Smooth muscle cell (in vitro differentiated cells): Measurements from ENCODE around the gene SEPTIN1. TPM values are rescaled to one million over a fixed set of nuclear protein-coding genes. Genes with fewer than 3 reads are reported as not detected.

Source experiments
- DNase-seq: peaks from one replicate; lab custom pipeline; 2025; ENCODE audit not compliant: unreplicated experiment; lab: John Stamatoyannopoulos, UW
- H2AFZ ChIP-seq: fragments of 200-600 bp; sonication (generic); 2 replicates; pipeline ENCODE4 v1.6.0; 2016; ENCODE audit warnings: antibody characterized with exemption, low read depth, mild to moderate bottlenecking
- H3F3A ChIP-seq: fragments of 200-600 bp; sonication (generic); 2 replicates; pipeline ENCODE4 v1.6.0; 2017; ENCODE audit warnings: antibody characterized with exemption, low read depth
- H3K27ac ChIP-seq: fragments of 200-600 bp; sonication (generic); 2 replicates; pipeline ENCODE4 v1.5.1; 2016; ENCODE audit warnings: low read depth, mild to moderate bottlenecking
- H3K27me3 ChIP-seq: fragments of 200-600 bp; sonication (generic); 2 replicates; pipeline ENCODE4 v1.6.1; 2016; ENCODE audit warnings: low read depth, mild to moderate bottlenecking
- H3K36me3 ChIP-seq: fragments of 200-600 bp; sonication (generic); 2 replicates; pipeline ENCODE4 v1.5.1; 2016; ENCODE audit warnings: low read depth
- H3K4me1 ChIP-seq: fragments of 200-600 bp; sonication (generic); 2 replicates; pipeline ENCODE4 v1.5.1; 2016; ENCODE audit warnings: low read depth
- H3K4me2 ChIP-seq: fragments of 200-600 bp; sonication (generic); 2 replicates; pipeline ENCODE4 v1.6.0; 2016; ENCODE audit warnings: mild to moderate bottlenecking
- H3K4me3 ChIP-seq: fragments of 200-600 bp; sonication (generic); 2 replicates; pipeline ENCODE4 v1.5.1; 2016; ENCODE audit warnings: mild to moderate bottlenecking
- H3K79me2 ChIP-seq: fragments of 200-600 bp; sonication (generic); 2 replicates; pipeline ENCODE4 v1.6.0; 2016; ENCODE audit warnings: low read depth, mild to moderate bottlenecking
- H3K9ac ChIP-seq: fragments of 200-600 bp; sonication (generic); 2 replicates; pipeline ENCODE4 v1.6.0; 2016; ENCODE audit warnings: low read depth
- H3K9me3 ChIP-seq: fragments of 200-600 bp; sonication (generic); replicated peaks from 2 replicates; pipeline ENCODE4 v1.5.1; 2016; ENCODE audit warnings: low read depth
- H4K20me1 ChIP-seq: fragments of 200-600 bp; sonication (generic); 2 replicates; pipeline ENCODE4 v1.6.0; 2016; ENCODE audit warnings: low read depth
- WGBS: methylation state at CpG from one replicate; pipeline ENCODE4 v1.1.7; 2016; ENCODE audit warnings: low lambda C conversion rate; 5-methylcytosine and 5-hydroxymethylcytosine counted together
- polyA plus RNA-seq: library from polyadenylated mRNA; unstranded; fragments of >200 nt; fragmentation: Nextera tagmentation; extraction: Ambion mirVana; gene quantifications from 2 replicates; pipeline ENCODE4 v1.2.1, GENCODE V29; 2016
- total RNA-seq: library from RNA; depleted of rRNA; stranded (reverse); fragments of >200 nt; gene quantifications from 2 replicates; pipeline ENCODE4 v1.2.3, GENCODE V29; 2014
- TF ChIP-seq, protein P1 (sequence below): fragments of 200-600 bp; sonication (generic); IDR thresholded peaks from 2 replicates; pipeline ENCODE4 v1.5.1; 2017; ENCODE audit warnings: borderline replicate concordance, mild to moderate bottlenecking, antibody characterized with exemption; ENCODE audit not compliant: insufficient read depth, poor library complexity, severe bottlenecking

Gene SEPTIN1
- total RNA-seq, result 0.27 TPM in 1 of 2 replicates, not detected in the other
- 2.8 and 3.7 TPM in 2 replicates for polyA plus RNA-seq

- no peaks in the 10 kb centered on the region for H3F3A ChIP-seq
- peaks cover 5% of the 10 kb centered on the region for H4K20me1 ChIP-seq
- 87% methylated on average over 12 of the region's 12 CpGs for WGBS
- H3K36me3 ChIP-seq, result no peaks in the 10 kb centered on the region
- no peak within 1 kb of the TSS for H3K9ac ChIP-seq
- no peak for DNase-seq
- no peaks in the 10 kb centered on the region for H3K27me3 ChIP-seq
- TF ChIP-seq, protein P1, sequence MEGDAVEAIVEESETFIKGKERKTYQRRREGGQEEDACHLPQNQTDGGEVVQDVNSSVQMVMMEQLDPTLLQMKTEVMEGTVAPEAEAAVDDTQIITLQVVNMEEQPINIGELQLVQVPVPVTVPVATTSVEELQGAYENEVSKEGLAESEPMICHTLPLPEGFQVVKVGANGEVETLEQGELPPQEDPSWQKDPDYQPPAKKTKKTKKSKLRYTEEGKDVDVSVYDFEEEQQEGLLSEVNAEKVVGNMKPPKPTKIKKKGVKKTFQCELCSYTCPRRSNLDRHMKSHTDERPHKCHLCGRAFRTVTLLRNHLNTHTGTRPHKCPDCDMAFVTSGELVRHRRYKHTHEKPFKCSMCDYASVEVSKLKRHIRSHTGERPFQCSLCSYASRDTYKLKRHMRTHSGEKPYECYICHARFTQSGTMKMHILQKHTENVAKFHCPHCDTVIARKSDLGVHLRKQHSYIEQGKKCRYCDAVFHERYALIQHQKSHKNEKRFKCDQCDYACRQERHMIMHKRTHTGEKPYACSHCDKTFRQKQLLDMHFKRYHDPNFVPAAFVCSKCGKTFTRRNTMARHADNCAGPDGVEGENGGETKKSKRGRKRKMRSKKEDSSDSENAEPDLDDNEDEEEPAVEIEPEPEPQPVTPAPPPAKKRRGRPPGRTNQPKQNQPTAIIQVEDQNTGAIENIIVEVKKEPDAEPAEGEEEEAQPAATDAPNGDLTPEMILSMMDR, result no peak
- no peak within 1 kb of the TSS for H3K4me3 ChIP-seq
- H3K4me2 ChIP-seq, result no peak within 1 kb of the TSS
- H3K9me3 ChIP-seq, result no peaks in the 10 kb centered on the region
- no peak within 1 kb of the TSS for H2AFZ ChIP-seq
- H3K4me1 ChIP-seq, result peaks cover 2% of the 10 kb centered on the region
- no peaks in the 10 kb centered on the region for H3K79me2 ChIP-seq
- no peak within 1 kb of the TSS for H3K27ac ChIP-seq
Observed at GRCh38 chr16:30382111-30382881, at the start of gene SEPTIN1. TSS of gene SEPTIN1 (minus strand) at chr16:30382561. CDS start at chr16:30382542, 19 bp downstream.

- 45% methylated on average over 18 of the region's 19 CpGs for WGBS
- no peaks in the 10 kb centered on the region for H3K27me3 ChIP-seq
- H3K9ac ChIP-seq, result no peak overlapping the region
- peak overlapping the region; percentile 58 for H3K4me3 ChIP-seq
- H3K4me2 ChIP-seq, result peak overlapping the region; percentile 86
- H3K4me1 ChIP-seq, result peaks cover 4% of the 10 kb centered on the region
- no peaks in the 10 kb centered on the region for H3K36me3 ChIP-seq
- H2AFZ ChIP-seq, result peak overlapping the region; percentile 20
- H3K27ac ChIP-seq, result no peak overlapping the region
- no peaks in the 10 kb centered on the region for H3K79me2 ChIP-seq
- no peaks in the 10 kb centered on the region for H3F3A ChIP-seq
- no peaks in the 10 kb centered on the region for H3K9me3 ChIP-seq
- H4K20me1 ChIP-seq, result no peaks in the 10 kb centered on the region
- DNase-seq, result no peak
- TF ChIP-seq, protein P1, result no peak
Observed at GRCh38 chr16:30430428-30430970, 48.1 kb upstream of the SEPTIN1 start.

- Histone ChIP-seq H4K20me1 (no peaks in the 10 kb centered on the region), H3K79me2 (no peaks in the 10 kb centered on the region), H3K4me2 (peak within 1 kb of the TSS; percentile 86), H3K27me3 (no peaks in the 10 kb centered on the region), H3K36me3 (no peaks in the 10 kb centered on the region), H3K4me1 (peaks cover 4% of the 10 kb centered on the region), H3K9me3 (no peaks in the 10 kb centered on the region), H3K4me3 (peak within 1 kb of the TSS; percentile 58), H3K9ac (peak within 1 kb of the TSS; percentile 19), H3K27ac (no peak within 1 kb of the TSS), H2AFZ (peak within 1 kb of the TSS; percentile 65), H3F3A (no peaks in the 10 kb centered on the region)
- 2% methylated on average over 49 of the region's 49 CpGs for WGBS
- peak; percentile 57 for DNase-seq
- TF ChIP-seq, protein P1, result peak; percentile 87
Observed at GRCh38 chr16:30429678-30430427, 47.5 kb upstream of the SEPTIN1 start, which contains the start of gene DCTPP1. TSS of gene DCTPP1 (minus strand) at chr16:30430030. CDS start at chr16:30429980, 50 bp downstream.
